Heart right ventricle (tissue), 16 donors: ENCODE data around the gene IQGAP1. TPM values are rescaled to one million over a fixed set of nuclear protein-coding genes. Genes with fewer than 3 reads are reported as not detected.
"Not testable (repeated sequence)": the region's sequence is repeated elsewhere in the genome, so short reads cannot be mapped to it uniquely, and the experiment has no call there.

Experiments used
- ATAC-seq, 8 donors: fragments of 200-7000 bp; cut with Tn5 transposase; one replicate each; pipeline ENCODE4 v1.9.1; 2020; ENCODE audit warnings: mild to moderate bottlenecking in 8 of 8, moderate library complexity in 8 of 8, moderate number of reproducible peaks in 1 of 8
- DNase-seq, 2 donors: peaks; one replicate each; pipeline ENCODE4 v3.0.0-alpha.2; 2020
- H3K27ac ChIP-seq, 10 donors: fragments of 200-600 bp; sonication (generic) in 2 of 10; one replicate each; pipeline versions ENCODE4 v1.5.0 to v1.8.0; 2020 to 2022; ENCODE audit warnings: mild to moderate bottlenecking in 3 of 10
- H3K27me3 ChIP-seq, 7 donors: fragments of 200-600 bp; one replicate each; pipeline ENCODE4 v1.8.0; 2021 to 2022; ENCODE audit warnings: mild to moderate bottlenecking in 2 of 7
- H3K36me3 ChIP-seq, 9 donors: fragments of 200-600 bp; sonication (generic) in 1 of 9; one replicate each; pipeline versions ENCODE4 v1.5.0 to v1.8.0; 2020 to 2022; ENCODE audit warnings: mild to moderate bottlenecking in 2 of 9
- H3K4me1 ChIP-seq, 9 donors: fragments of 200-600 bp; sonication (generic) in 1 of 9; one replicate each; pipeline versions ENCODE4 v1.5.0 to v1.8.0; 2020 to 2022; ENCODE audit warnings: mild to moderate bottlenecking in 4 of 9
- H3K4me3 ChIP-seq, 10 donors: fragments of 200-600 bp; sonication (generic) in 2 of 10; one replicate each; pipeline versions ENCODE4 v1.5.0 to v1.8.0; 2020 to 2022; ENCODE audit warnings: mild to moderate bottlenecking in 7 of 10, moderate library complexity in 2 of 10
- H3K9me3 ChIP-seq, 11 donors: fragments of 200-600 bp in 10 of 11; sonication (generic) in 2 of 11; one replicate each; pipeline versions ENCODE4 v1.5.0 to v1.8.0; 2013 to 2022; ENCODE audit warnings: mild to moderate bottlenecking in 2 of 11, control low read depth in 1 of 11, moderate library complexity in 1 of 11
- WGBS, 2 donors: extraction: QIAGEN DNeasy Blood & Tissue Kit; methylation state at CpG; one replicate each; pipeline ENCODE4 v1.1.7; 2013; ENCODE audit warnings: inconsistent platforms in 1 of 2; 5-methylcytosine and 5-hydroxymethylcytosine counted together
- intact Hi-C, 10 donors: fragments of 100-400 bp; cut with DNase I; formaldehyde crosslinking; loops; one replicate each; pipeline versions ENCODE4 v1.11.1 to v1.14.2; 2022
- polyA plus RNA-seq, 2 donors: library from polyadenylated mRNA; stranded (reverse); fragments of 200-250 nt; gene quantifications; one replicate each; pipeline ENCODE4 v1.2.3, GENCODE V29; 2013
- total RNA-seq, 10 donors: library from RNA; stranded (reverse); fragmentation: NEBNext Ultra II Directional in 3 of 10; extraction: Animal tissue kit (Norgen Biotek cat#: 25700) in 3 of 10; gene quantifications; one replicate each; pipeline versions ENCODE4 v1.2.1 to v1.2.4, GENCODE V29; 2021 to 2023
- TF ChIP-seq, protein P1 (sequence below), 9 donors: fragments of 200-600 bp; sonication (generic) in 2 of 9; IDR thresholded peaks; one replicate each; pipeline versions ENCODE4 v1.5.0 to v1.8.0; 2021 to 2022; ENCODE audit warnings: antibody characterized with exemption in 9 of 9, mild to moderate bottlenecking in 5 of 9, moderate library complexity in 1 of 9
- donor health status: Arrhythmogenic right ventricular cardiomyopathy.
- donor health status: ischemic (EF 13 %, LVEDD 7.1; RV severe dilation, severe dysfunction).
- donor health status: healthy with polysubstance abuse.
- donor health status: DM: no; HTN: yes; CAD: no.
- donor health status: DM: no; HTN: no; CAD: no.
- donor health status: ischemic (EF 25% LVEDD 6.9; RV normal size, moderate dysfunction).
- donor health status: ischemic (EF 25% LVEDD 5.7; RV mildly dilated, moderate dysfunction).
- donor health status: healthy.
- donor health status: DM: yes; HTN: yes; CAD: no.
- donor health status: Ischemic cardiomyopathy.
- donor health status: ischemic (EF 35%, LVEDD 5.7; RV mildly dilated, moderate dysfunction).
- donor health status: nonischemic (EF 11% LVEDD 7.7; RV severe dilation, severe dysfunction).
- donor health status: DM: yes; HTN: yes; CAD: no.
- donor health status: PGD.
- donor health status: ischemic (EF 29% LVEDD 5.4; RV normal size, mild dysfunction).
- donor health status: nonischemic (EF 23%, LVEDD 6.1; RV moderate dilation, normal function).

Gene IQGAP1
- total and polyA plus RNA-seq, 12 donors = 28.6 to 81.7 (median 35.0) TPM

DNA sequence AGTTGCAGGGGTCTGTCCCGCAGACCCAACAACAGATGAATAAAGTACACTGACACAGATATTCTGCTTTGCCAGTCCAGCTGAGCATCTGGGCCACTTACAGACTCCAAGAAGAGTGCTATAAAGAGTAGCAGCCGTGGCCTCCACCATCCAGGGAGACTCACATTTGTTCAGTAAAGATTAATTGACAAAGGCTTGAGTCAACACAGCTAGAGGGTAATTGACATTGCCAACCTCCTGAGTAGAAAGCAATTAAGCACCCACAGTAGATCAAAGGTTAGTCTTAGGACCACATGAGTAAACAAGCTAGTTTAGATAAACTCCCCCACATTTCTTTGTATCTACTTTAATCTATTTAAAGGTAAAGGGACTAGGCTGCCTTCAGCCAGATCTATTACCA lies 125.4 kb downstream of the IQGAP1 start:
- TF ChIP-seq, protein P1, sequence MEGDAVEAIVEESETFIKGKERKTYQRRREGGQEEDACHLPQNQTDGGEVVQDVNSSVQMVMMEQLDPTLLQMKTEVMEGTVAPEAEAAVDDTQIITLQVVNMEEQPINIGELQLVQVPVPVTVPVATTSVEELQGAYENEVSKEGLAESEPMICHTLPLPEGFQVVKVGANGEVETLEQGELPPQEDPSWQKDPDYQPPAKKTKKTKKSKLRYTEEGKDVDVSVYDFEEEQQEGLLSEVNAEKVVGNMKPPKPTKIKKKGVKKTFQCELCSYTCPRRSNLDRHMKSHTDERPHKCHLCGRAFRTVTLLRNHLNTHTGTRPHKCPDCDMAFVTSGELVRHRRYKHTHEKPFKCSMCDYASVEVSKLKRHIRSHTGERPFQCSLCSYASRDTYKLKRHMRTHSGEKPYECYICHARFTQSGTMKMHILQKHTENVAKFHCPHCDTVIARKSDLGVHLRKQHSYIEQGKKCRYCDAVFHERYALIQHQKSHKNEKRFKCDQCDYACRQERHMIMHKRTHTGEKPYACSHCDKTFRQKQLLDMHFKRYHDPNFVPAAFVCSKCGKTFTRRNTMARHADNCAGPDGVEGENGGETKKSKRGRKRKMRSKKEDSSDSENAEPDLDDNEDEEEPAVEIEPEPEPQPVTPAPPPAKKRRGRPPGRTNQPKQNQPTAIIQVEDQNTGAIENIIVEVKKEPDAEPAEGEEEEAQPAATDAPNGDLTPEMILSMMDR (IDR thresholded peaks at IDR 0.05) = no peak
- 97% methylated on average over 2 of the region's 2 CpGs for WGBS, 2 donors

DNA sequence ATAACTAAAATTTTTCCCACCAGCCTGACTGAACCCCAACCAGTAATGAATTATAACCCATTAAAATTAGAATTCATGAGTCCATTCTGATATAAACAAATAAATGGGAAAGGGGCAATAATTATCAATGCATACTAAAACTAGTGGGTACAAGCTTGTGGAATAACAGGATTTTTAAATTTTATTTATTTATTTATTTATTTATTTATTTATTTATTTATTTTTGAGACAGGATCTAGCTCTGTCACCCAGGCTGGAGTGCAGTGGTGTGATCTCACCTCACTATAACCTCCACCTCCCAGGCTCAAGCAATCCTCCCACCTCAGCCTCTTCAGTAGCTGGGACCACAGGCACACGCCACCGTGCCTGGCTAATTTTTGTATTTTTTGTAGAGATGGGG lies 125.9 kb downstream of the IQGAP1 start:
- not testable (repeated sequence) for H3K27me3 ChIP-seq, H3K36me3 ChIP-seq, H3K4me3 ChIP-seq, H3K9me3 ChIP-seq, DNase-seq, ATAC-seq
- H3K4me1 ChIP-seq = peaks cover 0 to 24% (median 0%) of the 10 kb centered on the region in 9 donors
- 50 to 100% methylated on average over 2 of the region's 2 CpGs for WGBS, 2 donors
- peak overlapping the region in 1 of 10 donors; percentile 53 for H3K27ac ChIP-seq
- intact Hi-C loops = loop anchor here in 2 of 10 donors (5.0 to 10.0 kb wide), 2 partner anchors 81 to 178 kb away; no protein-coding TSS in a partner anchor

More for the DNA sequence above, 125.4 kb downstream of the IQGAP1 start:
- DNase-seq (no peak), ATAC-seq (no peak)
- Histone ChIP-seq H3K4me3 (no peak overlapping the region), H3K27me3 (no peaks in the 10 kb centered on the region), H3K4me1 (peaks cover 0 to 24% (median 0%) of the 10 kb centered on the region in 9 donors), H3K36me3 (no peaks in the 10 kb centered on the region), H3K9me3 (no peaks in the 10 kb centered on the region), H3K27ac (peak overlapping the region in 1 of 10 donors; percentile 53)
- intact Hi-C loops = loop anchor here in 2 of 10 donors (5.0 to 10.0 kb wide), 2 partner anchors 81 to 179 kb away; no protein-coding TSS in a partner anchor

DNA sequence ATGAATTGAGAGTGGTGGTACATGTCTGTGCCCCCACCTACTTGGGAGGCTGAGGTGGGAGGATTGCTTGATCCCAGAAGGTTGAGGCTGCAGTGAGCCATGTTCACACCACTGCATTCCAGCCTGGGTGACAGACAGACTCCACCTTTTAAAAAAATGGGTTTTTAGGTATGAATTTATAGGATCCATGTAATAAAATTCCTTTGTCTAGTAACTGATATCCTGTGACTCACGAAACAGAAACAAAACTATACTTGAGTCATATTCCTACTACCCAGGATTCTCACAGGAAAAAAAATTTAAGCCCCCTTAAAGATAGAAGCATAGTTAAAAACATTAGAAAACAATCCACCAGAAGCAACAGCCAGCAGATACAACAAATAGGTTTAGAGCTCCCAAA lies 131.6 kb downstream of the IQGAP1 start:
- Histone ChIP-seq H3K4me1 (peaks cover 0 to 6% (median 0%) of the 10 kb centered on the region in 9 donors), H3K9me3 (no peaks in the 10 kb centered on the region), H3K4me3 (no peak overlapping the region), H3K36me3 (no peaks in the 10 kb centered on the region), H3K27me3 (no peaks in the 10 kb centered on the region), H3K27ac (no peak overlapping the region)
- 80 to 84% methylated on average over 1 of the region's 1 CpG for WGBS, 2 donors
- DNase-seq (no peak), ATAC-seq (no peak)
- intact Hi-C loops = loop anchor here in 2 of 10 donors (10.0 kb wide), 2 partner anchors 75 to 365 kb away; partner anchors contain the start of gene FES (in 1 of the 2)
- TF ChIP-seq, protein P1 (IDR thresholded peaks at IDR 0.05) = no peak

DNA sequence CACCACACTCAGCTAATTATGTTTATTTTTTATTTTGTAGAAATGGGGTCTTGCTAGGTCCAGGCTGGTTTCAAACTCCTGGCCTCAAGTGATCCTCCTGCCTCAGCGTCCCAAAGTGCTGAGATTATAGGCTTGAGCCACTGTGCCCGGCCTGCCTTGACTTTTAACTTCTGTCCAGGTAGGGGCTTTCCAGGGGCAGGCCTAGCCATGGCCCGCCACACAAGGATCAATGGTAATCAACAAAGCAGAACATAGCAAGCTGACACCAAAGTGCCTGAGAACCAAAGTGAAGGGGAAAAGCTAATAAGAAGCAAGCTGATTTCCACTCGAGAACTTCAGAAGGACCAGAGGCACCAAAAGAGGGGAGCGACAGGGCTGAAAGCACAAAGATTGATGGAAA lies 132.3 kb downstream of the IQGAP1 start:
- H3K36me3 ChIP-seq = no peaks in the 10 kb centered on the region
- ATAC-seq (no peak), DNase-seq (no peak)
- H3K27ac ChIP-seq = no peak overlapping the region
- TF ChIP-seq, protein P1 (IDR thresholded peaks at IDR 0.05) = no peak
- no peaks in the 10 kb centered on the region for H3K9me3 ChIP-seq
- WGBS, 2 donors = 93 to 94% methylated on average over 5 of the region's 5 CpGs
- no peak overlapping the region for H3K4me3 ChIP-seq
- no peaks in the 10 kb centered on the region for H3K27me3 ChIP-seq
- peaks cover 0 to 6% (median 0%) of the 10 kb centered on the region in 9 donors for H3K4me1 ChIP-seq
- intact Hi-C loops = loop anchor here in 1 of 10 donors (10.0 kb wide), 1 partner anchor 364 kb away; the partner anchor contains the start of gene FES

DNA sequence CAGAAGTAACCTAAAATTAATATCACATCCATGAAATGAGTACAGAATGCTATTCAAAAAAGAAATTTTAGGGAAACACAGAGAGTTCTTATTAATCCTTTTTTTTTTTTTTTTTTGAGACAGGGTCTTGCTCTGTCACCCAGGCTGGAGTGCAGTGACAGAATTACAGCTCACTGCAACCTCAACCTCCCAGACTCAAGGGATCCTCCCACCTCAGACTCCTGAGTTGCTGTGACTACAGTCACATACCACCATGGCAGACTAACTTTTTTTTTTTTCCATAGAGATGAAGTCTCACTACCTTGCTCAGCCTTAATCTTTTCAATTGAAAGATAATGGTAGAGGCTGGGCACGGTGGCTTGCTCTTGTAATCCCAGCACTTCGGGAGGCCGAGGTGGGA lies 135.3 kb downstream of the IQGAP1 start:
- H3K27me3 ChIP-seq = no peaks in the 10 kb centered on the region
- no peaks in the 10 kb centered on the region for H3K9me3 ChIP-seq
- no peak overlapping the region for H3K4me3 ChIP-seq
- no peaks in the 10 kb centered on the region for H3K4me1 ChIP-seq
- TF ChIP-seq, protein P1 (IDR thresholded peaks at IDR 0.05) = no peak
- ATAC-seq = no peak
- 88 to 91% methylated on average over 3 of the region's 3 CpGs for WGBS, 2 donors
- no peak overlapping the region for H3K27ac ChIP-seq
- intact Hi-C loops = loop anchor here in 1 of 10 donors (10.0 kb wide), 1 partner anchor 361 kb away; the partner anchor contains the start of gene FES
- H3K36me3 ChIP-seq = no peaks in the 10 kb centered on the region
- DNase-seq = no peak

DNA sequence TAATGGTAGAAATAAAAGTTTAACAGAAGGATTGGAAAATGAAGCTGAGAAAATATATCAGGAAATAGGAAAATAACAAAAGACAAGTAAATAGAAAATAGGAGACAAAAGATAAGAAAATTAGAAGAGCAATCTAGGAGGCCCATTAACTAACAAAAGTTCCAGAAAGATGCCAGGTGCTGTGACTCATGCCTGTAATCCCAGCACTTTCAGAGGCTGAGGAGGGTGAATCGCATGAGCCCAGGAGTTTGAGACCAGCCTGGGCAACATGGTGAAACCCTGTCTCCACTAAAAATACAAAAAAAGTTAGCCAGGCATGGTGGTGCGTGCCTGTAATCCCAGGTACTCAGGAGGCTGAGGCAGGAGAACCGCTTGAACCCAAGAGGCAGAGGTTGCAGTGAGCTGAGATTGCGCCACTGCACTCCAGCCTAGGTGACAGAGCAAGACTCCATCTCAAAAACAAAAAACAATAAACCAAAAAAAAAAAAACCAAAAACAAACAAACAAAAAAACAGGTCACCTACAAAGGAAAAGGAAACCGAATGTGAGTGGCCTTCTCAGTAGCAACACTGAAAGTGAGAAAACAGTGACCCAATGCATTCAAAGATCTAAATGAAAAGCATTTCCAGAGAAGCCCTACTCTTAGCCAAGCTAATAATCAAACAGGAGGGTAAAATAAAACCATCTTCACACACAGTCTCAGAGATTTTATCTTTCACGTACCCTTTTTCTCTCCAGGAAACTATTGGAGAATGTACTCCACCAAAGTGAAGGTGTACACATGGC lies 136.2 kb downstream of the IQGAP1 start:
- not testable (repeated sequence) for H3K9me3 ChIP-seq, H3K4me3 ChIP-seq, ATAC-seq, H3K4me1 ChIP-seq, H3K27me3 ChIP-seq, H3K27ac ChIP-seq, DNase-seq, H3K36me3 ChIP-seq
- WGBS, 2 donors = 87 to 91% methylated on average over 6 of the region's 6 CpGs
- intact Hi-C loops = loop anchor here in 1 of 10 donors (10.0 kb wide), 1 partner anchor 361 kb away; the partner anchor contains the start of gene FES
